OCI-LY1 (cell line): ENCODE data around the gene TMEM260.

Experiments
- H2AFZ ChIP-seq: fragments of 200-600 bp; sonication (generic), shearing (Covaris generic); 2 replicates; pipeline ENCODE4 v1.6.0; 2014; ENCODE audit warnings: antibody characterized with exemption, mild to moderate bottlenecking, low read length
- H3F3A ChIP-seq: fragments of 200-600 bp; sonication (generic), shearing (Covaris generic); 2 replicates; pipeline ENCODE4 v1.6.0; 2014; ENCODE audit warnings: mild to moderate bottlenecking, antibody characterized with exemption, low read length, moderate library complexity; ENCODE audit not compliant: insufficient read depth
- H3K27ac ChIP-seq: fragments of 200-600 bp; sonication (generic); 2 replicates; pipeline ENCODE4 v1.5.1; 2014; ENCODE audit warnings: low read length, mixed run types, mild to moderate bottlenecking, low read depth; ENCODE audit not compliant: poor library complexity, severe bottlenecking
- H3K27me3 ChIP-seq: fragments of 200-600 bp; sonication (generic); 2 replicates; pipeline ENCODE4 v1.6.0; 2014; ENCODE audit warnings: antibody characterized with exemption, mild to moderate bottlenecking, low read length, moderate library complexity; ENCODE audit not compliant: insufficient read depth
- H3K36me3 ChIP-seq: fragments of 200-600 bp; sonication (generic); 2 replicates; pipeline ENCODE4 v1.6.1; 2014; ENCODE audit warnings: mild to moderate bottlenecking, antibody characterized with exemption, low read length, moderate library complexity, mixed read lengths; ENCODE audit not compliant: insufficient read depth
- H3K4me1 ChIP-seq: fragments of 200-600 bp; sonication (generic); 2 replicates; pipeline ENCODE4 v1.5.1; 2014; ENCODE audit warnings: mild to moderate bottlenecking, low read length, moderate library complexity; ENCODE audit not compliant: insufficient read depth, severe bottlenecking
- H3K4me2 ChIP-seq: fragments of 200-600 bp; sonication (generic), shearing (Covaris generic); 2 replicates; pipeline ENCODE4 v1.6.1; 2014; ENCODE audit warnings: low read length
- H3K4me3 ChIP-seq: fragments of 200-600 bp; sonication (generic); 2 replicates; pipeline ENCODE4 v1.5.1; 2014; ENCODE audit warnings: low read length, low read depth, mild to moderate bottlenecking, mixed read lengths; ENCODE audit not compliant: poor library complexity, severe bottlenecking
- H3K79me2 ChIP-seq: fragments of 200-600 bp; shearing (Covaris generic); 2 replicates; pipeline ENCODE4 v1.6.1; 2016; ENCODE audit warnings: mixed run types, low read length, mixed read lengths; ENCODE audit not compliant: insufficient read depth
- H3K9ac ChIP-seq: fragments of 200-600 bp; sonication (generic), shearing (Covaris generic); 2 replicates; pipeline ENCODE4 v1.6.1; 2014; ENCODE audit warnings: mild to moderate bottlenecking, low read length, mixed read lengths
- H3K9me2 ChIP-seq: fragments of 200-600 bp; sonication (generic), shearing (Covaris generic); 2 replicates; pipeline ENCODE4 v1.6.1; 2014; ENCODE audit warnings: low read depth, mild to moderate bottlenecking, low read length, mixed read lengths
- H3K9me3 ChIP-seq: fragments of 200-600 bp; shearing (Covaris generic); 2 replicates; pipeline ENCODE4 v1.6.1; 2014; ENCODE audit warnings: low read length, mixed read lengths
- H4K20me1 ChIP-seq: fragments of 200-600 bp; sonication (generic), shearing (Covaris generic); 2 replicates; pipeline ENCODE4 v1.6.0; 2016; ENCODE audit warnings: mild to moderate bottlenecking, low read length; ENCODE audit not compliant: insufficient read depth
- CTCF ChIP-seq: fragments of 200-600 bp; sonication (generic), shearing (Covaris generic); IDR thresholded peaks from 2 replicates; pipeline ENCODE4 v1.5.1; 2017; ENCODE audit warnings: mild to moderate bottlenecking, antibody characterized with exemption, low read length, moderate library complexity, mixed read lengths
- EZH2 ChIP-seq: fragments of 200-600 bp; sonication (generic), shearing (Covaris generic); IDR thresholded peaks from 2 replicates; pipeline ENCODE4 v1.8.0; 2017; ENCODE audit warnings: borderline replicate concordance, mixed run types, mild to moderate bottlenecking, antibody characterized with exemption, low read length, moderate library complexity, mixed read lengths

Gene TMEM260

DNA sequence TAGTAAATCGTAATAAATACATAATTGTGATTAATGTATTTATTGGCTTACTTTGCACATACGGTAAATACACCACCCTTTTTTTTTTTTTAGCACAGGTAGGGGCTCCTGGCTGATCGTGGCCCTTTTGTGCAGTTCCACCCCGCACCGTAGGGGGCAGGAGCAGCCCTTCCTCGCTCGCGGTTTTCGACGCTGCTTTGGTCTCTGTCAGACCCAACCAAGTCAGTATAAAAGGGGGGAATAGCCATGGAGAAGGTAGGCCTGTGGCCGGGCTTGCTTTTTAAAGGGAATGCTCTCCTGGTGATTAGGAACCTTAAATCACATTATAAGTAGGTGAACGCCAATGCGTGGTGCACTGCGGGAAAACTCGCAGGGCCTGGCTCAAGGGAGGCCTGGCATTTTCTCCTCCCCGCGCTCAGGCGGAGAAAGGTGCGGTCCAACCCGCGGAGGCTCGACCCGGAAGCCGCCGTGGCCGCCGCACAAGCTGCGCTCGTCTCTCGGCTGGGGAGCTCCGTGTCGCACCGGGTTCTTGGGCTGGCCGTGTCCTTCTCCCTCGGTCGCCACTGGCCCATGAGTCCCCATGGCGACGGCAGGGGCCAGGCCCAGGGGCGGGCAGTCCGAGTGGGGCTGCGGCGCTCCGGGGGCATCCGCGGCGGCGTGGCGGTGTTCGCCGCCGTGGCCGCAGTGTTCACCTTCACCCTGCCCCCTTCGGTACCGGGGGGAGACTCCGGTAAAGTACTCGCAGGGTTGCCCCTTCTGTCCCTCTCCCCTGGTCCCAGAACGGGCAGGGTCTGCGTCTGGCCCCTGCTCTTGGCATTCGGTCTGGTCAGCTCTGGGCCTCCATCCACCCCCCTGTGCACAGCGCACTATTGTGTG lies at the start of gene TMEM260:
TSS of gene TMEM260 (plus strand) at position 454 of the 876 bp plus-strand sequence. CDS start at position 571, 117 bp downstream.
- Histone ChIP-seq H3K36me3 (no peaks in the 10 kb centered on the region), H3K9me2 (no peaks in the 10 kb centered on the region), H3K79me2 (peaks cover 31% of the 10 kb centered on the region), H3K27me3 (no peaks in the 10 kb centered on the region), H4K20me1 (no peaks in the 10 kb centered on the region), H3K4me2 (peak within 1 kb of the TSS; percentile 100), H3K9me3 (no peaks in the 10 kb centered on the region), H3K27ac (peak within 1 kb of the TSS; percentile 57), H2AFZ (peak within 1 kb of the TSS; percentile 77), H3K9ac (peak within 1 kb of the TSS; percentile 93), H3K4me1 (peaks cover 25% of the 10 kb centered on the region), H3K4me3 (peak within 1 kb of the TSS; percentile 97), H3F3A (no peaks in the 10 kb centered on the region)
- peak; percentile 78 for TF ChIP-seq CTCF
- TF ChIP-seq EZH2: no peak

DNA sequence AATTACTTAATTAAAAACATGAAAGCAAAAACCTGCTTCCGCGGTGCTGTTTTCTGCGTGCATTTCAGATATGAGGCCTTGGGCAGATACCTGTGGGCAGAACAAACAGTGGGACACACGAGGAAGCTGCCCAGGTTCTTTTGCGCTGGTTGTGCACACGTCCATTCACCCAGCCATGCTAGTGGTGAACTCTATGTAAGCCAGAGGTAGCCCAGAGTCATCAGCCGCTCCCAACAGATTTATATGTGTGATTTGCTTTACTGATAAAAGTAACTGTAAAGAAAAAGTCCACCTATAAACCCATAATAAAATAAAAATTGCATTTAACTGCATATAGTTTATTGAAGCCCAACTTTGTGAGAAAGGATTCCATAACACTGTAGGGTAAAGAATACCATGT lies 47.1 kb upstream of the TMEM260 start:
- no peak overlapping the region for H3K4me3 ChIP-seq
- no peaks in the 10 kb centered on the region for H3K9me3 ChIP-seq
- H3F3A ChIP-seq: no peaks in the 10 kb centered on the region
- H3K27ac ChIP-seq: no peak overlapping the region
- TF ChIP-seq CTCF (no peak), EZH2 (no peak)
- H3K9me2 ChIP-seq: no peaks in the 10 kb centered on the region
- no peak overlapping the region for H3K9ac ChIP-seq
- H4K20me1 ChIP-seq: no peaks in the 10 kb centered on the region
- no peaks in the 10 kb centered on the region for H3K79me2 ChIP-seq
- no peak overlapping the region for H3K4me2 ChIP-seq
- H3K36me3 ChIP-seq: no peaks in the 10 kb centered on the region
- no peaks in the 10 kb centered on the region for H3K27me3 ChIP-seq
- H2AFZ ChIP-seq: no peak overlapping the region
- no peaks in the 10 kb centered on the region for H3K4me1 ChIP-seq

DNA sequence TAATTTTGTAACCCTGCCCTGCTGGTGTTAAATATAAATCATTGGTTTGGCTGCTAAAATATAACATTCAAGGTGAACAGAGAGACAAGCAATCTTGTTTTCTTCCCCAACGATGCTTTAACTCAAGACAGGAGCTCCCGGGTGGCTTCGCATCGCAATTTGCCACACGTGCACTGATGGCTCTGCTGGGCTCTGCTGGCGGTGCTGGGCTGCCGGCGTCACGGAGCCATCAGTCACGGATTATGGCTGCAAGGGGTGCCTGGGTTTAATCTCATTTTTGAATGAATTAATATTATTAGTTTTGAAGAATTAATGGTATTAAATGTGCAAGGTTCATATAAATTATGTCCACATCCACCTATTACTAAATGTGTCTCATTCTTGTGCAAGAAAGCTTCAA lies 44.9 kb upstream of the TMEM260 start:
- H3K27me3 ChIP-seq: no peaks in the 10 kb centered on the region
- no peaks in the 10 kb centered on the region for H3K4me1 ChIP-seq
- H3K36me3 ChIP-seq: no peaks in the 10 kb centered on the region
- no peaks in the 10 kb centered on the region for H4K20me1 ChIP-seq
- no peak for TF ChIP-seq CTCF
- no peak for TF ChIP-seq EZH2
- no peaks in the 10 kb centered on the region for H3F3A ChIP-seq
- H3K9me3 ChIP-seq: no peaks in the 10 kb centered on the region
- no peak overlapping the region for H2AFZ ChIP-seq
- no peaks in the 10 kb centered on the region for H3K9me2 ChIP-seq
- no peak overlapping the region for H3K4me3 ChIP-seq
- no peak overlapping the region for H3K4me2 ChIP-seq
- no peak overlapping the region for H3K9ac ChIP-seq
- no peak overlapping the region for H3K27ac ChIP-seq
- no peaks in the 10 kb centered on the region for H3K79me2 ChIP-seq
